GM23338 (cell line): ENCODE results near the gene SOX15. TPM values are rescaled to one million over a fixed set of nuclear protein-coding genes. Genes with fewer than 3 reads are reported as not detected.

ENCODE experiments used
- ATAC-seq: fragments of 200-7000 bp; cut with Tn5 transposase; 3 replicates; pipeline ENCODE4 v1.9.1; 2020
- DNase-seq: peaks from one replicate; pipeline ENCODE4 v3.0.0-alpha.2; 2015; ENCODE audit warnings: low spot score
- H2AFZ ChIP-seq: fragments of 200-600 bp; sonication (generic); 2 replicates; pipeline ENCODE4 v1.8.0; 2016; ENCODE audit warnings: antibody characterized with exemption, mild to moderate bottlenecking, moderate library complexity
- H3F3A ChIP-seq: fragments of 200-600 bp; sonication (generic); replicated peaks from 2 replicates; pipeline ENCODE4 v1.8.0; 2017; ENCODE audit warnings: antibody characterized with exemption, mixed run types, low read depth
- H3K27ac ChIP-seq: fragments of 200-600 bp; sonication (generic); 2 replicates; pipeline ENCODE4 v1.6.1; 2016; ENCODE audit warnings: low read depth
- H3K27me3 ChIP-seq: fragments of 200-600 bp; sonication (generic); 2 replicates; pipeline ENCODE4 v1.8.0; 2016; ENCODE audit warnings: mild to moderate bottlenecking, mixed run types, moderate library complexity; ENCODE audit not compliant: insufficient read depth
- H3K36me3 ChIP-seq: fragments of 200-600 bp; sonication (generic); 2 replicates; pipeline ENCODE4 v1.8.0; 2016; ENCODE audit warnings: mild to moderate bottlenecking; ENCODE audit not compliant: insufficient read depth
- H3K4me1 ChIP-seq: fragments of 200-600 bp; sonication (generic); 2 replicates; pipeline ENCODE4 v1.8.0; 2016; ENCODE audit warnings: mild to moderate bottlenecking, moderate library complexity; ENCODE audit not compliant: insufficient read depth
- H3K4me2 ChIP-seq: fragments of 200-600 bp; sonication (generic); 2 replicates; pipeline ENCODE4 v1.7.1; 2017; ENCODE audit warnings: mixed run types
- H3K4me3 ChIP-seq: fragments of 200-600 bp; sonication (generic); 2 replicates; pipeline ENCODE4 v1.6.1; 2016; ENCODE audit warnings: mixed run types
- H3K79me2 ChIP-seq: fragments of 200-600 bp; sonication (generic); replicated peaks from 2 replicates; pipeline ENCODE4 v1.8.0; 2017; ENCODE audit warnings: mild to moderate bottlenecking; ENCODE audit not compliant: insufficient read depth
- H3K9me2 ChIP-seq: fragments of 200-600 bp; sonication (generic); 2 replicates; pipeline ENCODE4 v1.8.0; 2017; ENCODE audit not compliant: insufficient read depth
- H4K20me1 ChIP-seq: fragments of 200-600 bp; sonication (generic); replicated peaks from 2 replicates; pipeline ENCODE4 v1.8.0; 2017; ENCODE audit warnings: mild to moderate bottlenecking; ENCODE audit not compliant: insufficient read depth
- H3K27ac Mint-ChIP-seq: 2 replicates; pipeline ENCODE4 v1.8.0; 2020; ENCODE audit warnings: inconsistent platforms, mild to moderate bottlenecking, moderate library complexity, mixed read lengths
- H3K27me3 Mint-ChIP-seq: 3 replicates; pipeline ENCODE4 v1.8.0; 2022; ENCODE audit warnings: low read depth, mild to moderate bottlenecking, moderate library complexity, mixed read lengths, inconsistent platforms; ENCODE audit not compliant: insufficient read depth, poor library complexity
- H3K36me3 Mint-ChIP-seq: 3 replicates; pipeline ENCODE4 v1.8.0; 2021; ENCODE audit warnings: low read depth, mild to moderate bottlenecking, inconsistent platforms, moderate library complexity, mixed read lengths
- H3K4me1 Mint-ChIP-seq: 3 replicates; pipeline ENCODE4 v1.8.0; 2020; ENCODE audit warnings: mild to moderate bottlenecking, inconsistent platforms, mixed read lengths
- H3K4me3 Mint-ChIP-seq: 3 replicates; pipeline ENCODE4 v1.8.0; 2021; ENCODE audit warnings: moderate library complexity, mild to moderate bottlenecking, inconsistent platforms, mixed read lengths
- H3K9me3 Mint-ChIP-seq: 3 replicates; pipeline ENCODE4 v1.8.0; 2020; ENCODE audit warnings: moderate library complexity, mild to moderate bottlenecking, inconsistent platforms, mixed read lengths
- CREB1 ChIP-seq: fragments of 250-450 bp; sonication (Bioruptor Pico); IDR thresholded peaks from 2 replicates; pipeline ENCODE4 v1.5.0; 2020; ENCODE audit warnings: low read depth, mild to moderate bottlenecking, moderate library complexity
- EZH2 ChIP-seq: fragments of 200-600 bp; sonication (generic); IDR thresholded peaks from one replicate; pipeline ENCODE4 v1.8.0; 2017; ENCODE audit warnings: antibody characterized with exemption, mild to moderate bottlenecking, low read depth; ENCODE audit not compliant: unreplicated experiment
- EZH2phosphoT487 ChIP-seq: fragments of 200-600 bp; sonication (generic); IDR thresholded peaks from one replicate; pipeline ENCODE4 v1.8.1; 2018; ENCODE audit warnings: antibody characterized with exemption; ENCODE audit not compliant: unreplicated experiment
- JUNB ChIP-seq: IDR thresholded peaks from one replicate; pipeline ENCODE4 v1.6.1; 2016; ENCODE audit warnings: antibody characterized with exemption; ENCODE audit not compliant: unreplicated experiment
- NANOG ChIP-seq: IDR thresholded peaks from 2 replicates; pipeline ENCODE4 v1.6.1; 2016; ENCODE audit warnings: antibody characterized with exemption, borderline replicate concordance
- POLR2AphosphoS5 ChIP-seq: IDR thresholded peaks from 2 replicates; pipeline ENCODE4 v1.6.1; 2016; ENCODE audit warnings: antibody characterized with exemption, low read depth
- STAT1 ChIP-seq: IDR thresholded peaks from one replicate; pipeline ENCODE4 v1.6.1; 2016; ENCODE audit warnings: antibody characterized with exemption; ENCODE audit not compliant: unreplicated experiment
- ZNF114 ChIP-seq: fragments of 250-450 bp; sonication (Bioruptor Pico); IDR thresholded peaks from 2 replicates; pipeline ENCODE4 v1.5.0; 2020; ENCODE audit warnings: mild to moderate bottlenecking, moderate library complexity
- ZNF331 ChIP-seq: fragments of 250-450 bp; sonication (Bioruptor Pico); IDR thresholded peaks from 2 replicates; pipeline ENCODE4 v1.5.0; 2020; ENCODE audit warnings: low read depth, mild to moderate bottlenecking, moderate library complexity
- polyA plus RNA-seq: library from polyadenylated mRNA; unstranded; fragments of >200 nt; fragmentation: Nextera tagmentation; extraction: Ambion mirVana; gene quantifications from 2 replicates; pipeline ENCODE4 v1.2.1, GENCODE V29; 2016
- total RNA-seq: library from RNA; depleted of rRNA; stranded (reverse); fragments of >200 nt; shearing (Covaris generic); gene quantifications from 2 replicates; pipeline ENCODE4 v1.2.3, GENCODE V29; 2014
- TF ChIP-seq, protein P1 (sequence below): IDR thresholded peaks from one replicate; pipeline ENCODE4 v1.6.1; 2018; ENCODE audit warnings: antibody characterized with exemption; ENCODE audit not compliant: unreplicated experiment
- TF ChIP-seq, protein P2 (sequence below): IDR thresholded peaks from 2 replicates; pipeline ENCODE4 v1.6.1; 2016; ENCODE audit warnings: antibody characterized with exemption
- TF ChIP-seq, protein P3 (sequence below), 2 experiments: fragments of 200-600 bp in 1 of 2; sonication (generic) in 1 of 2; conservative IDR thresholded peaks; 2 replicates each; pipeline versions ENCODE4 v1.5.1 to v1.6.1; 2016 to 2017; ENCODE audit warnings: antibody characterized with exemption in 2 of 2, low read depth in 2 of 2, mild to moderate bottlenecking in 2 of 2, moderate library complexity in 1 of 2
- TF ChIP-seq, protein P4 (sequence below): fragments of 250-450 bp; sonication (Bioruptor Pico); IDR thresholded peaks from 2 replicates; pipeline ENCODE4 v1.5.0; 2020; ENCODE audit warnings: mild to moderate bottlenecking, moderate library complexity

Gene SOX15
- total and polyA plus RNA-seq, 2 experiments from 2014 or later: 29.9 to 43.0 TPM

DNA sequence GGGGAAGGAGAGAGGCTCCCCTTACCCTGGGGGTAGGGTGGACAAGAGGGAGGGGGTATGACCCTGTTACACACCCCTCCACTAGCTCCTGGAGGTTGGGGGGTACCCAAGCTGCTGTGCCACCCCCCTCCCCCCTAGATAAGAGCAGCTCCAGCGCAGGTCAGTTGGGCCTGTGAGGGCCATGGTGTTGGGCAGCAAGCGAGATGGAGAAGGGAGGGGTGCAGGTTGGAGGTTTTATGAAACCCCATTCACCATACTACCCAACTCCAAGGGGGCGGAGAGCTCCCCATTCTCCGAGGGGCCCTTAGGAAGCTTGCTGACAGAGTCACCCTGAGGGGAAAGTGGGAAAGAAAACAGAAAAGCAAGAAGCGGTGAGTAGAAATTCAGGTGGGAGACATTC is 1.7 kb upstream of the SOX15 start:
- H3K36me3 Mint-ChIP-seq: peaks cover 69% of the 10 kb centered on the region
- ATAC-seq: no peak

More for the DNA sequence above, 1.7 kb upstream of the SOX15 start:
- Histone ChIP-seq H3K27me3 (no peaks in the 10 kb centered on the region), H4K20me1 (no peaks in the 10 kb centered on the region; the same call in 1 of the 2 replicates), H3K27ac (peak overlapping the region; percentile 97), H3K4me1 (peaks cover 14% of the 10 kb centered on the region), H3K9me2 (no peaks in the 10 kb centered on the region), H3K36me3 (peaks cover 32% of the 10 kb centered on the region), H3K4me3 (no peak overlapping the region), H3K4me2 (peak overlapping the region; percentile 71; the same call in 1 of the 2 replicates), H3F3A (peaks cover 33% of the 10 kb centered on the region), H2AFZ (no peak overlapping the region), H3K79me2 (no peaks in the 10 kb centered on the region)
- DNase-seq: no peak
- TF ChIP-seq, protein P1, sequence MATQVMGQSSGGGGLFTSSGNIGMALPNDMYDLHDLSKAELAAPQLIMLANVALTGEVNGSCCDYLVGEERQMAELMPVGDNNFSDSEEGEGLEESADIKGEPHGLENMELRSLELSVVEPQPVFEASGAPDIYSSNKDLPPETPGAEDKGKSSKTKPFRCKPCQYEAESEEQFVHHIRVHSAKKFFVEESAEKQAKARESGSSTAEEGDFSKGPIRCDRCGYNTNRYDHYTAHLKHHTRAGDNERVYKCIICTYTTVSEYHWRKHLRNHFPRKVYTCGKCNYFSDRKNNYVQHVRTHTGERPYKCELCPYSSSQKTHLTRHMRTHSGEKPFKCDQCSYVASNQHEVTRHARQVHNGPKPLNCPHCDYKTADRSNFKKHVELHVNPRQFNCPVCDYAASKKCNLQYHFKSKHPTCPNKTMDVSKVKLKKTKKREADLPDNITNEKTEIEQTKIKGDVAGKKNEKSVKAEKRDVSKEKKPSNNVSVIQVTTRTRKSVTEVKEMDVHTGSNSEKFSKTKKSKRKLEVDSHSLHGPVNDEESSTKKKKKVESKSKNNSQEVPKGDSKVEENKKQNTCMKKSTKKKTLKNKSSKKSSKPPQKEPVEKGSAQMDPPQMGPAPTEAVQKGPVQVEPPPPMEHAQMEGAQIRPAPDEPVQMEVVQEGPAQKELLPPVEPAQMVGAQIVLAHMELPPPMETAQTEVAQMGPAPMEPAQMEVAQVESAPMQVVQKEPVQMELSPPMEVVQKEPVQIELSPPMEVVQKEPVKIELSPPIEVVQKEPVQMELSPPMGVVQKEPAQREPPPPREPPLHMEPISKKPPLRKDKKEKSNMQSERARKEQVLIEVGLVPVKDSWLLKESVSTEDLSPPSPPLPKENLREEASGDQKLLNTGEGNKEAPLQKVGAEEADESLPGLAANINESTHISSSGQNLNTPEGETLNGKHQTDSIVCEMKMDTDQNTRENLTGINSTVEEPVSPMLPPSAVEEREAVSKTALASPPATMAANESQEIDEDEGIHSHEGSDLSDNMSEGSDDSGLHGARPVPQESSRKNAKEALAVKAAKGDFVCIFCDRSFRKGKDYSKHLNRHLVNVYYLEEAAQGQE: no peak
- TF ChIP-seq, protein P2, sequence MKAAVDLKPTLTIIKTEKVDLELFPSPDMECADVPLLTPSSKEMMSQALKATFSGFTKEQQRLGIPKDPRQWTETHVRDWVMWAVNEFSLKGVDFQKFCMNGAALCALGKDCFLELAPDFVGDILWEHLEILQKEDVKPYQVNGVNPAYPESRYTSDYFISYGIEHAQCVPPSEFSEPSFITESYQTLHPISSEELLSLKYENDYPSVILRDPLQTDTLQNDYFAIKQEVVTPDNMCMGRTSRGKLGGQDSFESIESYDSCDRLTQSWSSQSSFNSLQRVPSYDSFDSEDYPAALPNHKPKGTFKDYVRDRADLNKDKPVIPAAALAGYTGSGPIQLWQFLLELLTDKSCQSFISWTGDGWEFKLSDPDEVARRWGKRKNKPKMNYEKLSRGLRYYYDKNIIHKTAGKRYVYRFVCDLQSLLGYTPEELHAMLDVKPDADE: no peak
- no peak for TF ChIP-seq NANOG
- TF ChIP-seq ZNF114 (CRISPR knock-in tag): no peak
- TF ChIP-seq, protein P3, sequence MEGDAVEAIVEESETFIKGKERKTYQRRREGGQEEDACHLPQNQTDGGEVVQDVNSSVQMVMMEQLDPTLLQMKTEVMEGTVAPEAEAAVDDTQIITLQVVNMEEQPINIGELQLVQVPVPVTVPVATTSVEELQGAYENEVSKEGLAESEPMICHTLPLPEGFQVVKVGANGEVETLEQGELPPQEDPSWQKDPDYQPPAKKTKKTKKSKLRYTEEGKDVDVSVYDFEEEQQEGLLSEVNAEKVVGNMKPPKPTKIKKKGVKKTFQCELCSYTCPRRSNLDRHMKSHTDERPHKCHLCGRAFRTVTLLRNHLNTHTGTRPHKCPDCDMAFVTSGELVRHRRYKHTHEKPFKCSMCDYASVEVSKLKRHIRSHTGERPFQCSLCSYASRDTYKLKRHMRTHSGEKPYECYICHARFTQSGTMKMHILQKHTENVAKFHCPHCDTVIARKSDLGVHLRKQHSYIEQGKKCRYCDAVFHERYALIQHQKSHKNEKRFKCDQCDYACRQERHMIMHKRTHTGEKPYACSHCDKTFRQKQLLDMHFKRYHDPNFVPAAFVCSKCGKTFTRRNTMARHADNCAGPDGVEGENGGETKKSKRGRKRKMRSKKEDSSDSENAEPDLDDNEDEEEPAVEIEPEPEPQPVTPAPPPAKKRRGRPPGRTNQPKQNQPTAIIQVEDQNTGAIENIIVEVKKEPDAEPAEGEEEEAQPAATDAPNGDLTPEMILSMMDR (conservative IDR thresholded peaks at IDR 0.05; ENCODE audit: low read depth in 2 of 2): no peak
- TF ChIP-seq EZH2phosphoT487: no peak
- TF ChIP-seq JUNB: no peak
- TF ChIP-seq CREB1 (CRISPR knock-in tag): no peak
- TF ChIP-seq POLR2AphosphoS5: no peak
- TF ChIP-seq ZNF331 (CRISPR knock-in tag): no peak
- no peak for TF ChIP-seq EZH2
- no peak for TF ChIP-seq STAT1
- TF ChIP-seq, protein P4, sequence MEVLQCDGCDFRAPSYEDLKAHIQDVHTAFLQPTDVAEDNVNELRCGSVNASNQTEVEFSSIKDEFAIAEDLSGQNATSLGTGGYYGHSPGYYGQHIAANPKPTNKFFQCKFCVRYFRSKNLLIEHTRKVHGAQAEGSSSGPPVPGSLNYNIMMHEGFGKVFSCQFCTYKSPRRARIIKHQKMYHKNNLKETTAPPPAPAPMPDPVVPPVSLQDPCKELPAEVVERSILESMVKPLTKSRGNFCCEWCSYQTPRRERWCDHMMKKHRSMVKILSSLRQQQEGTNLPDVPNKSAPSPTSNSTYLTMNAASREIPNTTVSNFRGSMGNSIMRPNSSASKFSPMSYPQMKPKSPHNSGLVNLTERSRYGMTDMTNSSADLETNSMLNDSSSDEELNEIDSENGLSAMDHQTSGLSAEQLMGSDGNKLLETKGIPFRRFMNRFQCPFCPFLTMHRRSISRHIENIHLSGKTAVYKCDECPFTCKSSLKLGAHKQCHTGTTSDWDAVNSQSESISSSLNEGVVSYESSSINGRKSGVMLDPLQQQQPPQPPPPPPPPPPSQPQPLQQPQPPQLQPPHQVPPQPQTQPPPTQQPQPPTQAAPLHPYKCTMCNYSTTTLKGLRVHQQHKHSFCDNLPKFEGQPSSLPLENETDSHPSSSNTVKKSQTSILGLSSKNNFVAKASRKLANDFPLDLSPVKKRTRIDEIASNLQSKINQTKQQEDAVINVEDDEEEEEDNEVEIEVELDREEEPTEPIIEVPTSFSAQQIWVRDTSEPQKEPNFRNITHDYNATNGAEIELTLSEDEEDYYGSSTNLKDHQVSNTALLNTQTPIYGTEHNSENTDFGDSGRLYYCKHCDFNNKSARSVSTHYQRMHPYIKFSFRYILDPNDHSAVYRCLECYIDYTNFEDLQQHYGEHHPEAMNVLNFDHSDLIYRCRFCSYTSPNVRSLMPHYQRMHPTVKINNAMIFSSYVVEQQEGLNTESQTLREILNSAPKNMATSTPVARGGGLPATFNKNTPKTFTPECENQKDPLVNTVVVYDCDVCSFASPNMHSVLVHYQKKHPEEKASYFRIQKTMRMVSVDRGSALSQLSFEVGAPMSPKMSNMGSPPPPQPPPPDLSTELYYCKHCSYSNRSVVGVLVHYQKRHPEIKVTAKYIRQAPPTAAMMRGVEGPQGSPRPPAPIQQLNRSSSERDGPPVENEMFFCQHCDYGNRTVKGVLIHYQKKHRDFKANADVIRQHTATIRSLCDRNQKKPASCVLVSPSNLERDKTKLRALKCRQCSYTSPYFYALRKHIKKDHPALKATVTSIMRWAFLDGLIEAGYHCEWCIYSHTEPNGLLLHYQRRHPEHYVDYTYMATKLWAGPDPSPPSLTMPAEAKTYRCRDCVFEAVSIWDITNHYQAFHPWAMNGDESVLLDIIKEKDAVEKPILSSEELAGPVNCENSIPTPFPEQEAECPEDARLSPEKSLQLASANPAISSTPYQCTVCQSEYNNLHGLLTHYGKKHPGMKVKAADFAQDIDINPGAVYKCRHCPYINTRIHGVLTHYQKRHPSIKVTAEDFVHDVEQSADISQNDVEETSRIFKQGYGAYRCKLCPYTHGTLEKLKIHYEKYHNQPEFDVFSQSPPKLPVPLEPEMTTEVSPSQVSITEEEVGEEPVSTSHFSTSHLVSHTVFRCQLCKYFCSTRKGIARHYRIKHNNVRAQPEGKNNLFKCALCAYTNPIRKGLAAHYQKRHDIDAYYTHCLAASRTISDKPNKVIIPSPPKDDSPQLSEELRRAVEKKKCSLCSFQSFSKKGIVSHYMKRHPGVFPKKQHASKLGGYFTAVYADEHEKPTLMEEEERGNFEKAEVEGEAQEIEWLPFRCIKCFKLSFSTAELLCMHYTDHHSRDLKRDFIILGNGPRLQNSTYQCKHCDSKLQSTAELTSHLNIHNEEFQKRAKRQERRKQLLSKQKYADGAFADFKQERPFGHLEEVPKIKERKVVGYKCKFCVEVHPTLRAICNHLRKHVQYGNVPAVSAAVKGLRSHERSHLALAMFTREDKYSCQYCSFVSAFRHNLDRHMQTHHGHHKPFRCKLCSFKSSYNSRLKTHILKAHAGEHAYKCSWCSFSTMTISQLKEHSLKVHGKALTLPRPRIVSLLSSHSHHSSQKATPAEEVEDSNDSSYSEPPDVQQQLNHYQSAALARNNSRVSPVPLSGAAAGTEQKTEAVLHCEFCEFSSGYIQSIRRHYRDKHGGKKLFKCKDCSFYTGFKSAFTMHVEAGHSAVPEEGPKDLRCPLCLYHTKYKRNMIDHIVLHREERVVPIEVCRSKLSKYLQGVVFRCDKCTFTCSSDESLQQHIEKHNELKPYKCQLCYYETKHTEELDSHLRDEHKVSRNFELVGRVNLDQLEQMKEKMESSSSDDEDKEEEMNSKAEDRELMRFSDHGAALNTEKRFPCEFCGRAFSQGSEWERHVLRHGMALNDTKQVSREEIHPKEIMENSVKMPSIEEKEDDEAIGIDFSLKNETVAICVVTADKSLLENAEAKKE: no peak
- no peaks in the 10 kb centered on the region for H3K9me3 Mint-ChIP-seq
- peaks cover 16% of the 10 kb centered on the region for H3K27me3 Mint-ChIP-seq
- H3K27ac Mint-ChIP-seq: peak overlapping the region; percentile 96
- H3K4me1 Mint-ChIP-seq: peaks cover 35% of the 10 kb centered on the region
- peak overlapping the region; percentile 51; the same call in 1 of the 3 replicates for H3K4me3 Mint-ChIP-seq
